ENCODE measurements around the gene FEN1.

DNA sequence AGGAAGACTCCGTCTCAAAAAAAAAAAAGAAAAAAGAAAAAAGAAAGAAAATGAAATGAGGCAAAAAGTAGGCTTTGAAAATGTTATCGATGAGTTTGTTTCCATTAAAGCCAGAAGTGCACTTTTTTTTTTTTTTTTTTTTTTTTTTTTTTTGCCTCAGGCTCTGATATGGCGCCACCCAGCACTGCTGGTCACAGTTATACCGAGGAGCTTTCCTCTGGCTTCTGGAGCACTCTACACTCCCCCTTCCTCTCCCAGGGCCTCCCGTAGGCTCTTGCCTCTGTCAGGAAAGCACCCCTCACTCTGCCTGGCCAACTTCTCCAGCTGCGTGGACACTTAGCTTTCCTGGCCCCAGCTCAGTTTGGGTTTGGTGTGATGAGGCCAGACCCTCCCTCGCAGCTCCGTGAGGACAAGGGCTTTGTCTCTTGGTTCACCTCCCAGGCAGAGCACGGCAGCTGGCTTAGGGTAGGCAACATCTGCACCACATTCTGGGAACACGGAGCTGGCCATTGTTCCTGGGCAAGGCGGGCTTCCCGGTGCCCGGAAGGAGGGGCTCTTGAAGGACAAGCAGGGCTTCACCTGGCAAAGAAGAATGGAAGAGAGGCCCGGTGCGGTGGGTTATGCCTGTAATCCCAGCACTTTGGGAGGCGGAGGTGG lies 52.3 kb downstream of the FEN1 start:
- TF ChIP-seq EZH2 (IDR thresholded peaks at IDR 0.05; ENCODE audit: insufficient read depth, poor library complexity, severe bottlenecking) (no peak), EZH2phosphoT487 (IDR thresholded peaks at IDR 0.05; ENCODE audit: insufficient read depth, low read depth) (no peak)

Data from GM23248 (cell line).